ENCODE data around the gene IL36A.

IL36A gene

DNA sequence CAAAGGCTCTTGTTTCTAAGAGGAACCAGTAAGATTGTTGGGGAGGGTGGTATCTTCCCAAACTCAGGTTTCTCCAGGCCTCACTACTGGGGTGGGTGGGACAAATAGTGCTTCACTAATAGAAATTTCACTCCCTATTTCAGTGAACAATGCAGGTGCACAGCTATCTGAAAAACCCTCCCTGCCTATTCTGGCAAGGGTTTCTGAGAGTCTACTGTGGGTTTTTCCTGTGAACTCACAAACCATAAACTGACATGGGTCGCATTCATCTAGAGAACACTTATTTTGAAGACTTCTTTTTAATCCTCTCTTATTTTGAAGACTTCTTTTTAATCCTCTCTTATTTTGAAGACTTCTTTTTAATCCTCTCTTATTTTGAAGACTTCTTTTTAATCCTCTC, 4.4 kb downstream of the IL36A start:
- DNase-seq: no peak

DNA sequence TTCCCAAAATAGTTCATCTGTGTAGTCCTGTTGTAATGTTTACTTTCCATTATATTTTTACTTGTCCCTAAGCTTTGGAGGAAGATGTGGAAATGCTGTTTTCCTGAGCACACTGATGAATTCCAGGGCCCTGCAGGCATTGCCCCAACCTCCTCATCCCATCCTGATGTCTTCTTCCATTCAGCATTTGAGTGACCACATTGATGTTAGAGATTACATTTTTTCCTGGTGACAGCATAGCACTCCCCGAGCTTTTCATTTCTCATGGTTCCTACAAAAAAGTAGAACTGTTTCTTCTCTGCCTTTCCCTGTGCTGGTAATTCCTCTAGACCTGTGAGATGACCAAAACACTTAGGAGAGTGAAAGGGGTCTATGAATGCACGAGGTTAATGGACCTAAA, 4.8 kb downstream of the IL36A start:
- DNase-seq: no peak

DNA sequence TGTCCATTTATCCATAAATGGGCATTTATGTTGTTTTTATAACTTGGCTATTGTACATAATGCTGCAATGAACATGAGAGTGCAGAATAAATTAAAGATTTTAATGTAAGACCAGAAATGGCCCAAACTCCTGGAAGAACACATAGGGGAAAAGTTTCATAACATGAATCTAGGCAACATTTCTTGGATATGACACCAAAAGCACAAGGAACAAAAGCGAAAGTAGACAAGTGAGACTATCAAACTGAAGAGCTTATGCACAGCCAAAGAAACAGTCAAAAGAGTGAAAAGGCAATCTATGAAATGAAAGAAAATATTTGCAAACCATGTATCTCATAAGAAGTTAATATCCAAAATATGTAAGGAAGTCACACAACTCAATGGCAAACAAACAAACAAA, 5.8 kb downstream of the IL36A start:
- DNase-seq: no peak

DNA sequence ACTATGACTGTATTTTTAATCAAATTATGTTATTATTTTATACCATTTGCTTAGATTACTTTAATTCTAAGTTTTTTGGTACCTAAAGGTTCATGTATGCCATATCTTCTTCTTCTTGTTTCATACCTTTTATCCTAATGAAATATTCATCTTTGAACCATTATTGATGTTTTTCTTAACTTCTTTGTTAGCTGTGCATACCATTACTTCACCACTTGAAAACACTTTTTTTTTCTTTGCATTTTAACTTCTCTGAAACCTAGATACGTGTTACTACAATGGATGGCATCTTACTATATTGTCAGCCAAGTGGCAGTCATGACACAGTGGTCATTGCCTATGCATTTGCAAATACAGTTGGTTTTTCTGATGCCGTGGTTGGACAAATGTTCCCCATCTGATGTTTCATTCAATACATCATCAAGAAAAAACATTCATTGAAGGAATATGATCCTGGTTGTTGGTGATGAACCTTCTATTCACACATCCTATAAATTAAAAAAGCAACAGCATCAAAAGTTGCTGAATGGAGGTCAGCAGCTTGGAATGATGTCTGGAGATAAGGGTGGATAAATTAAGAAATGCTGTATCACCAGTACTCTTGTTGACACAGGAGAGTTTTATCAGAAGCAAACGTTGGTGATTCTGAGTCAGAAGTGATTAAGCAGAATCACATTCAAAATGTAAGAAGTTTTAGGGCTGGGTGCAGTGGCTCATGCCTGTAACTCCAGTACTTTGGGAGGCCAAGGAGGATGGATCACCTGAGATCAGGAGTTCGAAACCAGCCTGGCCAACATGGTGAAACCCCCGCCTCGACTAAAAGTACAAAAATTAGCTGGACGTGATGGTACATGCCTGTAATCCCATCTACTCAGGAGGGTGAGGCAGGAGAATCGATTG, 7.4 kb downstream of the IL36A start:
- DNase-seq: no peak

DNA sequence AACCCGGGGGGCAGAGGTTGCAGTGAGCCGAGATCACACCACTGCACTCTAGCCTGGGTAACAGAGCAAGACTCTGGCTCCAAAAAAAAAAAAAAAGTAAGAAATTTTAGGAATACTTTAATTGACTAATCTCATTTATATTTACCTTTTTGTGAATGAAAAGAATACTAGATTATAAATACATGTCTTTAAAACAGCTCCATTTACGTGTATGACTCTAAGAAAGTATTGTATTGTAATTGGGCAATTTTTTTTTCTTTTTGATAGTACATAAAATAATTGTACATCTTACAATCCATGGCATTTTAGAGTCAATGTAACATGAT, 8.0 kb downstream of the IL36A start:
- DNase-seq: no peak

DNA sequence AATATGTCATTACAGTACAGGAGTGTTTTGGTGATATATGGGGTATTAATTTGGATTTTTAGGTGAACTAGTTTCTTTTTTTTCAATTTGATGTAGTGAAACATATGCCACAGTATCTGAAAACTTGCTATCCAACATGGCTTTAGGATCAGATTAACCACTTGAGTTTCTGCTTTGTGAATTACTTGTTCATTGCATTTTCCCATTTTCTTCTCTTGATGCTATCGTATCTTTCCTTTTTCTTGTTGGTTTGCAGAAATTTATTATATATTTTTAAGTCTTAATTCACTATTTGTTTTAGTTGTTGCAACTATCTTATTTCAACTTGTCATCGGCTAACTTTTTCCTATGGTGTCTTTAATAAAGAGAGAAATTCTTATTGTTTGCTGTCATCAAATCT, 8.8 kb downstream of the IL36A start:
- no peak for DNase-seq

DNA sequence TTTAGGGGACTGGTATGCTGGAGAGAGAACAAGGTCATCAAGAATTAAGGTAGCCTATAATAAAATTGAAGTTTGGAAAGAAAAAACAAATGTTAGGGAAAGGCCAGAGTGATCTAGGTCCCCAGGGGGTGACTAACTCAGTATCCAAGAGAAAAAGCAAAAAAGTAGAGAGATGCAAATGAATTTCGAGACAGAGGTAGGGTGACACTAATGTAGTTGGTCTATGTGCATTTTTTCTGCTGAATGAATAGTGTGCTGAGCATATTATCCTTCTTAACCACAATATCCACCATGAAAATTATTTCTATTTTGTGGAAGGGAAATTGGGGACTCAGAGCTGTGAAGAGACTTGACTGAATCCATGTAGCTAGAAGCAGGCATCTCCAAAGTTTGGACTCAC, 9.8 kb downstream of the IL36A start:
- DNase-seq: no peak

DNA sequence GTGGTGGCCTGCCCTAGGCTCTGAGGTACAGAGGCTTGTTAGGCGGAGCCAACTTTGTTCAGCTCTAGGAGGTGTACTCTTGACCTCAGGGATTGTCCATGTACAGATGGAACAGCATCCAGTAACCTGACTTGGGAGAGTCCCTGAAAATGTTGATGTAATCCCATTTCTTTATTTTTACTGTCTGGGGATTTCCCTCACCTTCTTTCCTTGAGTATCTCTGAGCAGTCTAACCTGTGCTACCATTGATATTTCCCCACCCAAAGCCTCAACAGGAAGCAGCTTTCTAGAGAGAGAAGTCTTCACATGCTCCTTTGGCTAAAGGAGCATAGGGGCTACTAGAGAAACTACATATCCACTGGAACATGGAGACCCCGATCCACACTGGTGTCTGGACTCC, 10.4 kb downstream of the IL36A start:
- DNase-seq: no peak

DNA sequence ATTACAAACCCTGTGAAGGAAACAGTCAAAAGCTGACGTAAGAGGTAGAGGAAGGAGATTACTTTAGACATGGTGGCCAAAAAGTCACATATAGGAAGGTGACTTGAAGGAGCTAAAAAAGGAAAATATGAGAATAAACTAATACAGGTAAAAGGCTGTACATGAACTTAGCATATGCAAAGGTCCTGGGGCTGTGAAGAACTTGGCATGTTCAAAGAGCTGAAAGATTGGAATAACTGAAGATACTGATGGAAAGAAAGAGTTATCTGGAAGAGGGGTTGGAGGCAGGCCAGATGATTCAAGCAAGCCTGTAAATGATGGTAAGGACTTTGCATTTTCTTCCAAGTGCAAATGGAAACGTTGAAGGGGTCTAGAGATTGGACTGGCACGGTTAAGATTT, 13.2 kb downstream of the IL36A start:
- DNase-seq: no peak

DNA sequence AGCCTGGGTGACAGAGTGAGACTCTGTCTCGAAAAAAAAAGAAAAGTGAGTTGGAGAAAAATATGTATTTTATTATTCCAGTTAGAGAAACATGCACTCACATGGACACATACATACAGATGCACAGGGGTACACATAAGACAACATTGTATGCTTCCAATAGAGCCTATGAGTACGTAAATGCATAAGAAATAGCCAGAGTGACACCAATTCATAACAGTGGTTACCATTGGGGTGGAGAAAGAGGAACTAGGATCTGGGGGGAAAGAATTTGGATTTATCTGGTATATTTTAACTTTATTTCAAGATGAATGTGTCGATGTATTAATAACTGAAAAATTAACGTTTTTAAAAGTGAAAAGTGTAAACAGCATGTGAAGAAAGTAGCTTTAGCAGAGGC, 16.1 kb downstream of the IL36A start:
- no peak for DNase-seq

DNA sequence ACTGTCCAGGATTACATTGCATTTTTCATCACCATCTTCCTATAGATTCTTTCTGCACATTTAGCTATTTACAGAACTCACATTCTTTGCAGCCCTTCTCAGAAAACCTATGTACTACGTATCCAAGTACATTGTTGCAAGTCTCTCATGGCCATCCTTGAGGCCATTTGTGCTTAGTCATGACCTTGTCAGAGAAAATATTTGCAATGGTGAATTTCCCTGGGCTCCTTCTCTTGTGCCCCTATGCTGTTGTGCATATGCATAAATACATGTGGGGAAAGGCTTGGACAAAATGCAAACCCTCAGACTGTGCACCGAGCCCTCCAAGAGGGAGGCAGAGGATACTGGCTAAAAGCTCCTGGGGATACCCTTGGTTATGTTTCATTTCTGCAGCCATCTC, 19.5 kb downstream of the IL36A start:
- DNase-seq: no peak

DNA sequence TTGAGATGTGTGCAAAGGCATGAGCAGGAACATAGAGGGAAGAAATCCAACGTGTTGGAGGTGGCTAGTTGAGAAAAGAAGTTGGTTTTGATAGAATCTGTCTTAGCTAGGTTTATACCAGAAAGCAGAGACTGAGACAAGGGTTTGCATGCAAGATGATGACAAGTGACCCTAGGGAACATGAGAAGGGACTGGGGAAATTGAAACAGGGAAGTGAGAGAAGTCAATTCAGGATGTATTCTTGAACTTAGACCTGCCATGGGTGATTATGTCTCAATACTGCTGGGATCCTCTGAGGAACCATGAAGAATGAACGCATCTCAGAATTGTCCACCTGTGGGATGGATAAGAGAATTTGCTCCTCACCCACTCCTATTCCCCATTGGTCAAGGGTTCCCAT, 20.5 kb downstream of the IL36A start:
- no peak for DNase-seq

DNA sequence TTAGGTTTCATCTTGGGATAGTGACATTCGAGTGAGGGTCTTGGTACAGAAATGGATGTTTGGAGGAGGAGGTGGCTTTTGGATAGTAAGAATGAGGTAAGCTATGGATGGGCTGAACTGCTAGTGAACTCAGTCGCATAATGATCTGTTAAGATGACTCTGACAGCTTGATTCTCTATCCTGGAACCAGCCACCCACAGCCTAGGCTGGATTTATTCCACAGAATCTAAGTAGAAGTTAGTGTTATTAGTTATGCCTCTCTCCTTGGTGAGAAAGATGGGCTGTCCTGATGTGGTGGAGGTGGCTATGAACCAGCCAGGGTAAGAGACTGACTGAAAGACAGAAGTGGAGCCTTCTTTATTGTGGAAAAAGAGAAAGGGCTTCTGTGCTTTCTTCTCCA, 22.4 kb downstream of the IL36A start:
- no peak for DNase-seq

DNA sequence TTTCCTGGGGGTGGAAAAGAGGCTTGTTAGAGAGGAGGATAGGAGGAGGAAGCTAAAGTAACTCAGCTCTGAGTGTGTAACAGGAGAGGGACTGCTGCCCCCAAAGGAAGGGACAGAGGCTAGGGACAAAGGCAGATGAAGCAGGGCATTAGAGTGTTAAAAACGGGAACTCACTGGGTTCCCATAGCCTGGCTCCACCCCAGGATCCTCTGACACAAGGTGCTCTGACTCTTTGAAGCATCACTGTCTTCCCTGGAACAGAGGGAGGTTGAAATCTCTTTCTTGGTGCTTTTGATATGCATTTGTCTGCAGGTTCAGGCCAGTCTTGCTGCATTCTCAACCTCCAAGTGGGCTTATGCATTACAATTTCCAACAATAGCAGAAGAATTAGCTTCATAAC, 22.9 kb downstream of the IL36A start:
- no peak for DNase-seq

DNA sequence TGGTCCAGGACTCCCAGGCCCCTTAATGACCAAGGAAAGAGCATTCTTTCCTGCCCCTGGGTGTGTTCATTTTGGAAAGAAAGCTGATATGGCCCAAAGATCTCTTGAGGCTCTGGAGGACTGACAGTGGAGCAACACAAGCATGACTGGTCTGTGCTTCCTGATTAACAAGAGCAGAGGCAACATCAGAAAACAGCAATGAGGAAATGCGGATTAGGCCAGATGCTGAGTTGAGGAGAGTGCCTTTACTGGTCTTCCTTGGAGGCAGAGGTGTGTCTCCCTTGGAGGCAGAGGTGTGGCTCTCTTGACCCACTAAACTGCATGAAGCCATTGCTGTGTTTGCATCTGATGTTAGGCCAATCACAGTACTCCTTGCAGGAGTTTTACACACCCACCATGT, 27.5 kb downstream of the IL36A start:
- DNase-seq: no peak

DNA sequence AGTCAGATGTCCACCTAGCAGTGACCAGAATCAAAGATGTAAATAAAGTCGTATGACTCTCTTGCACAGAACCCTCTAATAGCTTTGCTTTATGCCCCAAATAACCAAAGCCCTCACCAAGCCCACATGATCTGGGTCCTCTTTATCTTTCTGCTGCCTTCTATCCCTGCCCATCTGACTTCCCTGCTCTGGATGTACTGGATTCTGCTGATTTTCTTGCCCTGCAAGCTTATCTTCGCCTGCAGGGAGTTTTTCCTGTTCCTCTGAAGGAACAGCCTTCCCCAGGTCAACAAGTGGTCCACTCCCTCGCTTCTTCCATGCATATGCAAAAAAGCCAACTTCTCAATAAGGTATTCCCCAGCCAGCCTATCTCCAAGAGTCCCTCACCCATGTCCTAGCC, 28.8 kb downstream of the IL36A start:
- DNase-seq: no peak

DNA sequence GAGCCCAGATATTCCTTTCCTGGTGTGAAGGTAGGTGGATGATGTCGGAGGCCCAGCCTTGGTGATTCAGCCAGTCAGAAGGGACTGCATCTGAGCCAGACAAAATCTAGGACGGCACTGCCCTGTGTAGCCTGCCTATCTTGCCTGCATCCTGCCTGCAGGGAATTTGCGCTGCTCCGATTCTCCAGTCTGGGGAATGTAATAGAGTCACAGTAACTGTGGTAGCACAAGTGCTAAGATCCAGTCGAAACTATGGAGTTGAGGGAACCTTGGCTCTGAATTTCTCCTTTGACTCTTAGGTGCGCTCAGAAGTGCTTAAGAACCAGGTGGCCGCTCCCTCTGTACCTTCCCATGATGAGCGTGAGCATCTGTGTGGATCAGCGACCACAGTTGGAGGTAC, 31.5 kb downstream of the IL36A start:
- DNase-seq: no peak

DNA sequence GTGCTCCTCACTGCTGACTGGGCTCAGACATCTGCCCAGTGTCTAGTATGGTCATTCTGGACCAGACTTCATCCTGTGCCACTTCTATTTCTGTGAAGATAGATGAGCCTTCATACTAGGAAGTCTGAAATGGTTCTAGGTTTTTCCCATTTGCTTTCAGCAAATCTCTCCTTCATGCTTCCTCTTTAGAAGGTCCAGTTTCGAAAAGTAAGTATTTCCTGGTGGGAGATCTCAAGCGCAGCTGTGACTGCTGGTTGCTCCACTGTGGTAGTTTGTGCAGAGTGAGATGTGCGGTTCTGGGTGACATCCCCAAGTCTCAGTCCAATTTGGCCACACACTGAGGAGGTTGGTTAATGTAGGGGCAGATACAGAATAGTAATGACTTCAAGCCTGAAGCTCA, 33.0 kb downstream of the IL36A start:
- no peak for DNase-seq

DNA sequence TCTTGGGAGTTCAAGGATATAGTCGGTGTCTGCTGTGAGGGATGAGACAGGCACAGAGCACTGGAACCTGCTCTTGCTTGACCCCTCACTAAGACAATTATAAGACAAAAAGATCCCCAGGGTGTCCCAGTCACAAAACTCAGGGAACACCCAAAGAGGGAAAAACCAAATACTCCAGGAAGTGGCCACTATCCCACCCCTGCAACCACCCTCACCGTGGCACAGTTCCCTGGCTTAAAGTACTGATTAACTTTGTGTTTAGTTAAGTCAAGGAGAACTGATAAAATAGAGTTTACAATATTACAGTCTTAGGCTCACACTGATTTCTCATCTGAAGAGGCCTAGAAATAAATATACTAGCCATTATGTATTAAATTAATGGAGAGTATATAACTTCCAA, 33.9 kb downstream of the IL36A start:
- no peak for DNase-seq

DNA sequence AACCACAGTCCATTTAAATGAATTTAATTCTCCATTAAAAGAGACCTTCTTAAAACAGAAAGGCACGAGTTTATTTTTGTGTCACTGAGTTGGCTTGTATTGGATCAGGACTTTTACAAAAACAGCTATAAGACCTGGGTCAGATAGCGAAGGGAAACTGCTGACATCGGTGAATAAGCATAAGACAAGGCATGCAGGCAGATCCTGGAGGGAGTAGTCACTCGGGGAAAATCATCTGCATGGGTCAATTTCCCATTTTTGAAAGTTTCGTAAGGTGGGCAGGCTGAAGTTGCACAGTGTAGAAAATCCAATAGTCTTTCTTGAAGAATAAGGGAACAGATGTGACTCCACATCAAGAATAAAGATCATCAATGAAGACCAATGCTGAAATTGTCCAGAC, 34.5 kb downstream of the IL36A start:
- DNase-seq: no peak

DNA sequence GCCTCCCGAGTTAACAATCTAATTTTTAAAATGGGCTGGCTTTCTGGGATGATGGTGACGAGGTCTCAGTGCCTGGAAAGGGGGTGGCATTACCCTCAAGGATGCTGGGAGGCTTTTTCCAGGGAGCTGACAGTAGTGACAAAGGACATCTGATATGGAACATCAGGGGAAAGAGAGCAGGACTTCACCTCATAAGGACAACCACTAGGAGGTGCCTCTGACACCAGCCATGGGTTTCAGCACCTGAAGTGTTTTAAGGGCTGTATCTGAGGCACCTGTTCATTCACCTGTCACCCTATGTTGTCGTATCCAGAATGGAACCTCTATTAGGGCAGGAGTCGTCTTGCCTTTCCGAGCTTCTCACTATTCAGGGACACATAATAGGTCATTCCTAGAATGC, 36.6 kb downstream of the IL36A start:
- no peak for DNase-seq

DNA sequence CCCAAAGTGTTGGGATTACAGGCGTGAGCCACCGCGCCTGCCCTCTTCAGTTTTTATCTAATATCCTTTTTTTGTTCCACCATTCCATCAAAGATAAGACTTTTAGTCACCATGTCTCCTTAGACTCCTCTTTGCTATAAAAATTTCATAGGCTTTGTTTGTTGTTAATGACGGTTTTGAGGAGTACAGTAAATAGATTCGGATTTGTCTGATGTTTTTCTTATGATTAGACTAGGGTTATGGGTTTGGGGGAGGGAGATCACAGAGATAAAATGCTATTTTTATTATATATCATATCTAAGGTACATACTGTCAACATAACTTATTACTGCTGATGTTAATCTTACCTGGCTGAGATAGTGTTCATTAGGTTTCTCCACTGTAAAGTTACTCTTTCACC, 41.2 kb downstream of the IL36A start:
- no peak for DNase-seq

DNA sequence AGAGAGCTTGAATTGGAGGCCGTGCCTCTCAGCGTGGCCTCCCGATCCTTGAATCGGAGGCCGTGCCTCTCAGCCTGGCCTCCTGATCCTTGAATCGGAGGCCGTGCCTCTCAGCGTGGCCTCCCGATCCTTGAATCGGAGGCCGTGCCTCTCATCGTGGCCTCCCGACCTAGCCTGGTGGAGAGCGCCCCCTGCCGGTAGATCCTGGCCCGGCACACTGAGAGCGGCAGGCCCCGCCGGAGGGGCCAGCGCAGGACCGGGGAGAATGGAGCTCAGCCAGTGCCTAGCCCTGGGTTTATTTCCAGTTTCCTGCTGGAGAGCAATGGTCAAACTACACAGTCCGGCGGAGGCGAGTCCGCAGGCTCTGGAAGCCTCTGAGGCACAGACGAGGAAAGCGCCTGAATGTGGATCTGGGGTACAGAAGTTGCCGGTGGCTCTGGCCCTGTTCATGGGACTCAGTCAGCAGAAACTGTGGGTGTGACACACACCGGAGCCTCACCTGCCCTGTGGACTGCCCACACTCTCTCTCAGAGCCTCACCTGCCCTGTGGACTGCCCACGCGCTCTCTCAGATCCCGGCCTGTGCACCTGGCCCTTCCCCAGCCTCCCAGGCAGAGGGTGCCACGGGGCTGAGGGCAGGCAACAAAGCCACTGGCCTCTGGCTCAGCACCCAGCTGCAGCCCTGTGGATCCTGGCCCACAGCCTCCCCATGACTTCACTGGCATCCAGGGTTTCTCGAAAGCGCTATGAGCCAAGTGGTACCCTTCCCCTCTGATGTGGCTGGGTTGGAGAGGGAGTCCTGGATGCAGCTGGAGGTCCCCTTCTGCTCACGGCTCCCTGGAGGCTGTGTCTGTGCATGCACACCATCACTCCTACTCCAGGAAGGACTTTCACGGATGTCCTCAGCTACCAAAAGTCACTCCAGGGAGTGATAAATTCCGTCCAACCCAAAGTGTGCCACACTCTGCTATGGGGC, 45.9 kb downstream of the IL36A start:
- DNase-seq: no peak

DNA sequence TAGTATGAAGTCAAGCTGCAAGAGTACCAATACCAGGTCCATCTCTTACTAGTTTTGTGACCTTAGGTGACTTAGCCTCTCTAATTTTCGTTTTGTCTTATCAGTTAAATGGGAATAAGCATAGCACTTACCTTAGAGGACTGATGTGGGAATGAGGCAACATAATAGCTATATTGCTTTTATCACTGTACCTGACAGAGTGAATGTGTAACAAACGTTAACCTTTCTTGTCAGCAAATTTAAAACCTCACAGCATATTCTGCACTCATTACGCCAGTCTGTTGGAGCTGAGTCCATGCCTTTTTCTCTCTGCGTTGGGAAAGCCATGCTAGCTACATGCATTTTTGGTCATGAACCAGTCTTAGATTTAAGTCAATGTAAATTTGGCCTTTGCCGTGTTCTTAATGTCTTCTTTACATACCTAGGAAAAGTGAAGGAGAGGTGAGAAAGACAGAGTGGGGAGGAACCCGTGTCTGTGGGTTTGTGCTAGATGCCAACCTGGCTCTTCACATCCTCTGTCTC, 47.2 kb downstream of the IL36A start, which contains the start of gene IL36B:
Gene IL36B (minus strand): TSS at position 472 of the 522 bp plus-strand sequence.
- DNase-seq: no peak
